ENCODE results near the gene ABTB1. TPM values are rescaled to one million over a fixed set of nuclear protein-coding genes. Genes with fewer than 3 reads are reported as not detected.
"Not testable (repeated sequence)": the region's sequence is repeated elsewhere in the genome, so short reads cannot be mapped to it uniquely, and the experiment has no call there.

ABTB1 gene
- polyA plus RNA-seq, 1 of the 3 experiments (the other 2 are of a cell fraction) = 30.8 TPM

GRCh38 chr3:127702151-127702578 is 29.4 kb downstream of the ABTB1 start:
- H3K4me3 ChIP-seq (ENCODE audit: low read depth in 2 of 2, low read length in 1 of 2) = no peak overlapping the region
- CTCF ChIA-PET = interaction anchor here (0.7 to 2.4 kb wide), 3 partner anchors 9 to 906 kb away, joined by 3 to 7 read pairs (median 5); no protein-coding TSS in a partner anchor
- 53% methylated on average over 2 of the region's 4 CpGs for WGBS (ENCODE audit: low lambda C conversion rate)
- H3K9me3 ChIP-seq = no peaks in the 10 kb centered on the region
- H4K20me1 ChIP-seq (ENCODE audit: insufficient read depth) = no peaks in the 10 kb centered on the region
- DNase-seq = no peak
- no peak overlapping the region for H2AFZ ChIP-seq (ENCODE audit: low read depth)
- POLR2A ChIA-PET = no interaction called here
- H3K4me1 ChIP-seq (ENCODE audit: control insufficient read depth in 1 of 2, insufficient read depth in 2 of 2, low read depth in 1 of 2, low read length in 1 of 2) = peaks cover 3 to 50% of the 10 kb centered on the region in 2 experiments; a peak in 2 of 4 replicates
- no peak overlapping the region for H3K4me2 ChIP-seq
- H3K9ac ChIP-seq = no peak overlapping the region
- H3K9me2 ChIP-seq = no peaks in the 10 kb centered on the region
- TF ChIP-seq TAF1 (IDR thresholded peaks at IDR 0.05; ENCODE audit: borderline replicate concordance, low read depth, low read length) = no peak
- TF ChIP-seq USF2 (IDR thresholded peaks at IDR 0.05; ENCODE audit: borderline replicate concordance, low read depth, low read length) = no peak
- TF ChIP-seq ZBTB33 (IDR thresholded peaks at IDR 0.05; ENCODE audit: borderline replicate concordance, low read depth) = no peak
- no peak for TF ChIP-seq TEAD4 (IDR thresholded peaks at IDR 0.05; ENCODE audit: borderline replicate concordance, insufficient read depth)
- TF ChIP-seq CTCF (IDR thresholded peaks at IDR 0.05) = no peak
- no peak for TF ChIP-seq YY1 (IDR thresholded peaks at IDR 0.05; ENCODE audit: low read depth)
- TF ChIP-seq CHD2 (IDR thresholded peaks at IDR 0.05; ENCODE audit: low read length, partially characterized antibody) = no peak
- TF ChIP-seq ELF1 (IDR thresholded peaks at IDR 0.05) = no peak
- TF ChIP-seq RCOR1 (IDR thresholded peaks at IDR 0.05; ENCODE audit: low read length) = no peak
- TF ChIP-seq SIN3A (IDR thresholded peaks at IDR 0.05; ENCODE audit: borderline replicate concordance, low read depth, low read length) = no peak
- no peak for TF ChIP-seq RAD21 (IDR thresholded peaks at IDR 0.05; ENCODE audit: low read length)
- no peak for TF ChIP-seq POLR2AphosphoS5 (IDR thresholded peaks at IDR 0.05; ENCODE audit: low read depth, low read length)
- no peak for TF ChIP-seq EZH2phosphoT487 (IDR thresholded peaks at IDR 0.05; ENCODE audit: borderline replicate concordance, low read depth)
- no peaks in the 10 kb centered on the region for H3K36me3 ChIP-seq (replicated peaks in 1 of 2; ENCODE audit: control insufficient read depth in 1 of 2, insufficient read depth in 2 of 2, low read length in 1 of 2)
- no peaks in the 10 kb centered on the region for H3K79me2 ChIP-seq (ENCODE audit: insufficient read depth)
- H3K27ac ChIP-seq (ENCODE audit: low read depth in 2 of 2, low read length in 1 of 2) = no peak overlapping the region; a peak in 1 of 4 replicates
- no peaks in the 10 kb centered on the region for H3K27me3 ChIP-seq (ENCODE audit: insufficient read depth)
- H3F3A ChIP-seq (replicated peaks; ENCODE audit: insufficient read depth) = no peaks in the 10 kb centered on the region

GRCh38 chr3:127704840-127705239 is 32.1 kb downstream of the ABTB1 start:
- H3K27me3 ChIP-seq (ENCODE audit: insufficient read depth); H3K79me2 ChIP-seq (ENCODE audit: insufficient read depth); H3K9me2 ChIP-seq; H3F3A ChIP-seq (replicated peaks; ENCODE audit: insufficient read depth); H3K27ac ChIP-seq (ENCODE audit: low read depth in 2 of 2, low read length in 1 of 2); H4K20me1 ChIP-seq (ENCODE audit: insufficient read depth); H3K36me3 ChIP-seq (replicated peaks in 1 of 2; ENCODE audit: control insufficient read depth in 1 of 2, insufficient read depth in 2 of 2, low read length in 1 of 2); H3K4me3 ChIP-seq (ENCODE audit: low read depth in 2 of 2, low read length in 1 of 2); H3K4me2 ChIP-seq; DNase-seq; POLR2A ChIA-PET; H2AFZ ChIP-seq (ENCODE audit: low read depth); H3K9me3 ChIP-seq; H3K9ac ChIP-seq; CTCF ChIA-PET: not testable (repeated sequence)
- peaks cover 0 to 45% of the 10 kb centered on the region in 2 experiments; a peak in 1 of 4 replicates for H3K4me1 ChIP-seq (ENCODE audit: control insufficient read depth in 1 of 2, insufficient read depth in 2 of 2, low read depth in 1 of 2, low read length in 1 of 2)
- 67% methylated on average over 4 of the region's 4 CpGs for WGBS (ENCODE audit: low lambda C conversion rate)
